ENCODE data around the gene COL13A1. TPM values are rescaled to one million over a fixed set of nuclear protein-coding genes. Genes with fewer than 3 reads are reported as not detected.

Gene COL13A1
- total RNA-seq, 1 donor from 2014 or later = 1.7 TPM

DNA sequence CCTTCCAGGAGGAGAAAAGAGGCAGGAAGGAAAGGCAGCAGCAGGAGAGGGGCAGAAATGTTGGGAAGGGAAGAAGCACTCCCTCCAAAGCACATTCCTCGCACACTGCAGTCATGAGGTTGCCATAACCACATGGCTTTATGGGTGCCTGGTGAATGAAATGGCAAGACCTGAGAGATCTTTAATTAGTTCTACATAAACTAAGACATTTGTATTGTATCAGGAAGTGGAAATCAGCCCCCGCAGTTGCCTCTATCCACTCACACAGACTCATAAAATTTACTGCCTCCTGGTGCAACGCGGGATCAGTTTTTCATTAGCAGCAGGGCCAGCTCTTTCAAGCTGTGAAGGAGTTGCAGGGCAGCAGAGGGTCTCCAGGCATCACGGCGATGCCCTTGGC, 106.4 kb downstream of the COL13A1 start:
- no peak for DNase-seq

DNA sequence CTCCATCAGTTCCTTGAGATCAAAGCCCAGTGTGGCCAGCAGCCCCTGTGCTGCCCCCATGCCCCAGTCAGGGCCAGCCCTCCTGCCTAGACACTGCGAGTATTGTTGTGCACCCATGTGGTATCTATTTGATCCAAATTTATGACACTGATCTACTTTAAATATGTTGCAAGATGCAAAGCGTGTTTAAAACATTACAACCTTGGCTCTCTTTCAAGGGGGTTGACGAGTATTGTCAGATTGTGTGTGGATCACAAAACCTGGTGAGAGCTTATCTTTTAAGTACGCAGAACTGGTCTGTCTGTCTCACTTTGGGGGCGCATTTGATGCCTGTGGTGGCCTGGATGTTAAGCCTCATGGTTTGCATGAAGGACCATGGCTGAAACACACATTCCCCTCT, 108.9 kb downstream of the COL13A1 start:
- DNase-seq = no peak

DNA sequence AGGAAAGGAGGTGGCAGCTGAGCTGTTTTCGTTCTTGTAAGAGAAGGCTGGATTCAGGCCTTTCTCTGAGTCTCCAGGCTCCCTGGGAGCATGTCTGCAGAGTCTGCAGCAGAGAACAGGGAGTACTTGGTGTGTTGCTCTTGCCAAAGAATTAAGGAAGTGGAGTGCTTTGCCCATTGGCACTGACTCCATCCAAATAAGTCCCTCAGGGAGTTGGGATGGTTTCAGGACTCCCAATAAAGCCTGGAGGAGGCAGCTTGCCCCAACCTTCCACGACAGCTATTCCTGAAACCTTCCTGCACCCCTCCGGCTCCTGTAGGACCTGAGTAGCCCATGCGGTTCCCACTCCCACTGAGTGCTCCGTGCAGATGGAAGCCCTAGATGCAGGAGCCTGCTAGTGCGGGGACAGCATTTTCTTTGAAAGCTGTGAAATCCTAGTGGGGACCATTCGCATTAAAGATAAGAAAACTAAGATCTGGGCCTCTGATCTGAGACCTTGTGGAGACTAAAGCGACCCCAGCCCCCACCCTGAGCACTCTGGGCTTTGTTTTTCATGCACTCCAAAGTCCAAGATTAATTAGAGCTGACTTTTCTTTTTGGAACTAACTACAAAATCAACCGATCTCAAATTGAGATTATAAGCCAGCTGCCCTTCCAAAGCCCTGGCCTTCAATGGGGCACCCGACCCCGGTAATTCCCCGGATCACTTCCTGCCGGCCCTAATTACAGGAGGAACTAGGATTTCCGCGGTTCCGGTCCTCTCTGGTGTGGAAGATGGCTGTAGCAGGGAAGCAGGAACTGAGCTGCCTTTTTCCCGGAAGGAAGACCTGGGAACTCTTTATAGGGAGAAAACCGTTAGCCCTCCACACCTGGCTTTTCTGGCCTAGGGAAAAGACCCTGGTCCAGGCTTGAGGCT, 110.2 kb downstream of the COL13A1 start:
- DNase-seq = peak; percentile 10

DNA sequence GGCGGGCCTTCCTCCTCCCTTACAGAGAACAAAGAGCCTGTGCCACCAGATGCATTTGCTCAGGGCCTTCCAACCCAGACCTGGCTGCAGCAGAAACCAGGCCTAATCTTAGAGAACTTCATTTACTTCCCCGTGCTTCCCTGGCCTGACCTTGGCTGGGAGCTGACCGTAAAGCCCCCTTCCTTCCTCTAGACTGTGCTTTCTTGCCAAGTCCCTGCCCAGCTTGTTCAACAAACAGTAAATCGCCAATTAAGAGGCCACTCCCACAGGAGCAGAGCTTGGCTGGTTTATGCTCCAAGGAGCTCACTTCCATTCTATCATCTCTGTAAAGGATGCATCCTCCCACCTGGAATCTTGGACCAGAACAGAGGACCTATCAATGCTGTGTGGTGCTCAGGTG, 110.9 kb downstream of the COL13A1 start:
- no peak for DNase-seq

DNA sequence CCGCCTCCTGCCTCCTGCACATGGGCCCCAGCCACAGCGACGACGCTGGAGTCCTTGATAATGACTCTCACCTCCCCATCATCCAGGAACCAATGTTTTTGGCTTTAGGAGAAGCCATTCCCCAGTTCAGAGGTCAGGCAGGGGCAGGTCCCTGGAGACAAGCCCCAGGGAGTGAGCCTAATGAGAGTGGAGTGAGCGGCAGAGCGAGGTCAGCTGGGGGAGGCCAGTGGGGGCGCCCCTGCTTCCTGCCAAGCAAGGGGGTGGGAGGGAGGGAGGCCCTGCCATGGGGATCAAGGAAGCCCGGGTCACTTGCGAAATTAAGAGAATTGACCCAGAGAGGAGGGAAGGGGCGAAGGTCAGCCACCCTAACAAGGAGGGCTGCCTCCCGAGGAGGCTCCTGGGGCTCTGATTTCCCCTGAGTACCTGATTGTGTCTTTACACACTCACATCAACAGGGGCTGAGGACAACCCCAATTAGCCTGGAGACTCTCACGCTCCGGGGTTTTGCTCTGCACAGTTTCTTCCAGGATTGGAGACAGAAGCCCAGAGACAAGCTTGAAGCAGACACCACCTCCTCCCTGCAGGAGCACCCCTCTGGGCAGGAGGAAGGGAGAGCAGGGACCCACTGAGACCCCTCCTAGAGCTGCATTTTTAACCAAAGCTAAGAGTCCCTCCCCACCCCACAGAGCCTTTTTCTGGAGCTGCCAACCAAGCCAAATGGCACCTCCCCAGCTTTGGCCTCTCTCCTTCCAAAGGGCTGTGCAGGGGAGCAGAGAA, 112.1 kb downstream of the COL13A1 start:
- DNase-seq = no peak

DNA sequence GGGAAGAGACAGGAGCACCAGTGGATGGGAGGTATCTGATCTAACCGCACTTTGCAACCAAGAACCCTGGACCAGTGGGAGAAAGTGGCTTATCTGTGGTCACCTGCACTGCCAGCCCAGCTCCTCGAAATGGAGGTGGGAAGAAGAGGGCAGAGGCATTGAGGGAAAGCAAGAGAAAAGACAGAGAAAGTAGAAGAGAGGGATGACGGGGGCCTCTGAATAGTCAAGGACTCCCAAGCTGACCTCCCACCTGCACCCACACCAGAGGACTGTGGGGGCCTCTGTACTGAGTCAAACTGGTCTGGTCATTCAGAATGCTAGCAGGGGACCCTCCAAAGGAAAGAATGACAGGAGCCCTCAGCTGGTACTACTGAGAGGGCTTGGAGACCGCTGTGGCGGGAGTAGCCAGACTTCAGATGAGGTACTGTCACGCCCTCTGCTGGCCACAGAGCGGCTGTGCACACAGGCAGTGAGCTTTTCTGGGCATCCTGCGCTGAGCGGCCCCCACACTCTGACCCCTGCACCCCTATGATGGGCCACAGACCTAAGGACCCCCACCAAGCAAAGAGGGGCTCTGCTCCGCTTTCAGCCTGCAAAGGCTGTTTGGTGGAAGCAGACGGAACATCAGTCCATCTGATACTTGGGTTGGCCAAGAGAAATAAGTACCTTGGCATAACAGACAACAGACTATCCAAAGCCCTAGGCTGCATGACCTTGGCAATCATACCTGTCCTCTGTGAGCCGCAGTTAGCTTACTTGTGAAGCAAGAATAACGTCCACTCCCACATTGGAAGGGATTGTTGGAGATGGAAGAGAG, 112.9 kb downstream of the COL13A1 start:
- no peak for DNase-seq

DNA sequence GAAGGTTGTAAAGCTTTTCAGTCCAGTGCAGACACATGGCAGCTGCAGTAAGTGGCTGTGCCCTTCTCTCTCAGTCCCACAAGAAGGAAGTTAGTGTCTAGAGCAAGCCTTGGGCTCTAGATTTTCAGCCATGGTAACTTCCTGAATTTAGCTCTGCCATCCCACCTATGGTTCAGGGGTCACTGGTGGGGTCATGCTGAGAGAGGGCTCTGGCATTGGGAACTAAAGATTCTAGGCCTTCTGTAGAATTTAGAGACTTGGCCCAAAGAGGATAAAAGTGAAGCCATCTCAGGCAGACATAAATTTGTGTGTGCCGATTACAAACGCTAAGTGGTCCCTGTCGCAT, 113.5 kb downstream of the COL13A1 start:
- no peak for DNase-seq

DNA sequence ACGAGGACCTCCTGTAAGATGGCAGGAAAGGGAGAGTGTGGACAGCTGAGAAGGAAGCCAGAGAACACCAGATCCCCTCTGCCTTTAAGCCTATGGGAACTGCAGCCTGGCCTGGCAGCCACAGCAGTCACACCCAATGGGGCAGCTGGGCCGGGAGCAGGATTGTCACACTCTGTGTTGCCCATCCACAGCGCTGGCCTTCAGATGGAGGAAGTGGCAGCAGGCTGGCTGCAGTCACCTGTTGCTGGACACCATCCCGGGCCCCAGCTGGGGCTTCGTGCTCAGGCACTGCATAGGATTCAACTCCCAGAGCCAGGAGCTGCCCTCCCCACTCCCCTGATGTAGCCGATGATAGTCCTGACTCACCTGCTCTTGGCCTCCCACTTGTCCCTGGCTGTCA, 114.4 kb downstream of the COL13A1 start:
- DNase-seq = no peak

DNA sequence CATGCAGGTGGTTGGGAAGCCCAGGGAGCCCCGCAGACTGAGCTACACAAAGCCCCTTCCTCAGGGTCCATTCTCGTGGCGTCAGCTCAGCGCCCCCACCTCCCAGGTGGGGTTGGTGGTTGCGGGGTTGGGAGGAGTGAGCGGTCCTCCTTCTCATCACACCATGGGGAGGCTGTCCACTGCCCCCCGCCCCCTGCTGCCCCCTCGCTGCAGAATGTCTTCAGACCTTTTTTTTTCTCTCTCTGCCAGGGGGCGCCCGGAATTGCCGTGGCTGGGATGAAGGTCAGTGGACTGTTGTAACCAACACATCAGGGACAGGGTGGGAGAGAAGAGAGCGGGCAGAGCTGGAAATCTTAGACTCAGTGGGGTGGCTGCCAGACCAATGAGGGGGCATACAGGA, 116.3 kb downstream of the COL13A1 start:
- DNase-seq = no peak

DNA sequence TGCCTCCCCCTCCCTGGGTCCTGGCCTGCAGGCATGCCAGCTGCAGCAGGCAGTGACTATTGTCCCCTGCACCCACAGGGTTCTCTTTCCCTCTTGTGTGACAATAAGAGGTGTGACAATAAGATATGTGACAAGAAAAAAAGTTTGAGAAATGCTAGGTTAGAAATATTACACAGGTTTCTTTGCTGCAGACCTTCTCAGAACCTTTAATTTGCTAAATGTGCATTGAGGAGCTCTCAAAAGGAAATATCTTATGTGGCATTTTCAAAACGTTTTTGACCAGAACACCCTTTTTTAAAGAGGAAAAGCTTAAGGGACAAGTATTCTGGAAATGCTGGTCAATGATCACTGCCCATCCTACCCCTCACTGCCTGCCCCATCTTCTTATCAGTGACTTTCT, 117.5 kb downstream of the COL13A1 start:
- no peak for DNase-seq

DNA sequence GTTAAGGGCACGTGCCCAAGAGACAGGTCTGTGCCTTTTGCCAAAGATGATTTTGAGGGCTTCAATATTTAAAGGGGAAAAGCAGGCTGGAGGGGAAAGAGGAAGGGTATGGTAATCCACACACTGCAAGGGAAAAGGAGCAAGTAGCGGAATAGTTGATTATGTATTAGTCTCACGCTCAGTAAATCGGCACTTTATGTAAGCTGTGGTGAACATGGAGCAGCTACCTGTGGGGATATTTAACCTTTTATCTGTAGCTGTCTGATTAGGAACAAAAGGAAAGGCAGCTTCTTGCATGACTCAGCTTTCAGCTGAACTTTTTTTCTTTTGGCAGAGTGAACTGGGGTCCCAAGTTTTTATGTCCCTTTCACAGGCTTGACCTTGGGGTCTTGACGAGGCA, 123.4 kb downstream of the COL13A1 start:
- no peak for DNase-seq

DNA sequence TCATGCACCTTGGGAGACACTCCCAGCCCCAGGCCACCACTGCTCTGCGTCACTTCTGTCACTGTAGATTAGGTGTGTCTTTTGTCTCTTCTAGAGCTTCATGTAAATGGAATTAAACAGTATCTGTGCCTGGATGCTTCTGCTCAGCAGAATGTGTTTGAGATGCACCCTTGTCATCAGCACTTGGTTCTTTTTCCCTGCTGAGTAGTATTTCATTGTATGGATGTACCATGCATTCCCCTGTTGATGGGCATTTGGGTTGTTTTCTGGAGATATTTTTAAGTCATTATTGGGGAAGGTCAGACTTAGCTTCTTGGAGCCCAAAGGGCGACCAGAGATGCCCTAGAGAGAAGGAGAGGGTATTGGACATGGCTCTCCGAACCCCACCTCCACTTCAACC, 126.6 kb downstream of the COL13A1 start:
- DNase-seq = no peak

DNA sequence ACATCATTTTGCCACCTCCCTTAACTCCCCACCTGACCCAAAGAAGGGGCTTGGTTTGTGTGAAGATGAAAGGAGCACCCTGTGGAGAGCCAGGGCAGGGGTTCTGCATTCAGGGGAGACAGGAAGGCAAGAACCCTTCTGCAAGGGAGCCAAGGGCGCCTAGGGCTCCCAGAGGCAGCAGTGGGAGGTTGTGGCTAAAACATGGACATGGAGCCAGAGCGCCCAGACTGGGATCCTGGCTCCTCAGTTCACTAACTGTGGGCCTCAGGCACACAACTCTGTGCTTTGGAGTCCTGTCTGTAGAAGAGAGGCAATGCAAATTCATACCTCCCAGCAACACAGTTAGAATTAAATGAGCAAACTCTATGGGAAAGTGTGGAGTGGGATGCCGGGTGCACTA, 127.9 kb downstream of the COL13A1 start:
- no peak for DNase-seq

DNA sequence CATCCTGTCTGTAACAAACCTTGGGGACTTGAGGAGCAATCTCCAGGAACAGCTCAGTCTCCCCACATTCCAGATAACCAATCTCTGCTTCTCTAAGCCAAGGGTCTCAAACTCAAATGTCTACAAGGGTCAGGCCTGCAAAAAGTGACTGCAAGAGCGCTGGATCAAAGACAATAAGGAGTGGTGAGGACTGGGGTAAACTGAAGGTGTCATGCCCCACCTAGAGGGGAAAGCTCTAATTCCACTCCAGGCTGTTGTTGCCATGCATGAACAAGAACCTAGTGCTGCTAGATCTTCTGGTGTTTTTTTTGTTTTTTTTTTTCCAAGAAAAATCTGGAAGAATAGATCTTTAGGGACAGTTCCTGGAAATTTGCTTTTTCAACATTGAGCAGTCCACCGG, 133.1 kb downstream of the COL13A1 start:
- DNase-seq = no peak

DNA sequence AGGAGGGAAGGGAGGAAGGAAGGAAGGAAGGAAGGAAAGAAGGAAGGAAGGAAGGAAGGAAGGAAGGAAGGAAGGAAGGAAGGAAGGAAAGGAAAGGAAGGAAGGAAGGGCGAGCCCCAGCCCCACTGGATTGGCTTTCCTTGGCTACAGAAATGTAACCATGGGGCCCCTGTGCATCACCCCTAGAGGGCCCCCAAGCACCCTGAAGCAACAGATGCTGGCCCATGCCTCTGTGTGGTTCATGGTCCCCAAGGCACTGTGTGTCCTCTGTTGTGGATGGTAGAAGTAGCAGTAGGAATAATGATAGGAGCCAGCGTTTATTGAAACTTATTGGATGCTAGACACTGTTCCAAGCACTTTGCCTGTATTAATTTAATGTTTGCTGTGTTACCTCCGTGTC, 134.4 kb downstream of the COL13A1 start:
- DNase-seq = no peak

DNA sequence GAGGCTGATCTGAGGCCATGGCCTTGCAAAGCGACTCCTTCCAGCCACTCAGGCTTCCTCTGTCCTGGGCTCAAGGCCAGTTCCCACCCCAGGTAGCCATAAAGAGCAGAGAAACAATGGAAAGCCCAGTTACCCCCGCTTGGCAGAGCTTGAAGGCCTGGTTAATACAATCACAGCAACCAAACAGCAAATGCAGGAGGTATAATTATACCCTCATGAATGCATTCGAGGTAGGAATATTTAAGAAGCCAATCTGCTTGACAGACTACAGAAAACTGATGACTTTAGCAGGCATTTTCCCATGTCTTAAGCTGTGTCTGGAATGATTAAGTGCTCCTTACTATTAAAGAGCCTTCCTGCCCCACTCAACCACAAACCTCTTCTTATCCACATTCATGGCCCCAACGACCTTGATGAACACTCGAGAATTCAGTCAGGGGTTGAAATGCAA, 136.9 kb downstream of the COL13A1 start:
- no peak for DNase-seq

DNA sequence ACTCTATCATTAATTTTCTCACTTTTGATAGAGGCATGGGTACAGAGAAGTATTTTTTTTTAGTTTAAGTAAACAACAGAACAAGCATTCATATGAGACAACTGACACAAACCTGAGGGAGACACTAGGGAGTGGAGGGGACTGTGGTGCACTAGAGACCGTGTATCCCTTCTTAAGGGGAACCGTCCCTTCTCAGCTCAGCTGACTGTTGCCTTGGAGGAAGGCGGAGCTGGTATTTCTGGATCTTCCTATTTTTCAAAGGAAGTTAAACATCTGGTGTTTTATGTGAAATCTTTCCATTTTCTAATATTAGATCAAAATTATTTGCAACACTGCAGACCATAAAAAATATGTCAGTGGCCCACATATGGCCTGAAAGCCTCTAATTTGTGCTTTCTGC, 137.4 kb downstream of the COL13A1 start:
- DNase-seq = no peak

DNA sequence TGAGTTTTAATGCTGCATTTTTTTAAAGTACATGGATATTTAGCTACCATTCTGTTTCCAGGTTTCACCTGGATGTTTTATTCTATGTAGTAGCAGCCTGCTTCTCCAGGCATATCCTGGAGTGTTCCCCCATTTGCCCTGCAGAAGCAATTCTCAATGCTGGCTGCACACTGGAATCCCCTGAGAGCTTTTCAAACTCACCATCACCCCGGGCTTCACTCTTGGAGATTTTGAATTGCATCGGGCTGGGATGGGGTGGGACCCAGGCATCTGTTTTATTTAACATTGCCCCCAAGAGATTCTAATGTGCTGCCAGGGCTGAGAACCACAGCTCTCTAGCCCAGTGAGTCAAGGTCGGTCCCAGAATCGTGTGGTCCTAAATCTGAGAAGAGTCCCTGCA, 137.8 kb downstream of the COL13A1 start:
- no peak for DNase-seq

DNA sequence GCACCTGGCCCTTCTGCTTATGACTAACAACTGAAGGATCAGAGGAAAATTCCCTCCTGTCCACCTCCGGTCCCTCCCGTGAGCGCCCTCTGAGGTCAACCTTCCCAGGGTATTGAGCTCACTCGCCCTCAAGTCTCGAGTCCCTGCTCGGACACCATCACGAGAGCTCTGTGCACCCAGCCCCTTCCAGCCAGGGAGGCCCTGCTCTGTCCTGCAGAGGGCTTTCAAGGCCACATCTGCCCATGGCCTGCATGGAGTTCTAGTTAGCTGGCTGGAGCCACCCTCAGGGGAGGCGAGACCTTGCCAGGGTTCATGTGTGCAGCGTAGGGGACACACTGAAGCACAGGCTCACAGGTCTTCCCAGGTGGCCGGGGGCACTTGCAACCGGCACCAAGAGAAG, 140.0 kb downstream of the COL13A1 start:
- no peak for DNase-seq

DNA sequence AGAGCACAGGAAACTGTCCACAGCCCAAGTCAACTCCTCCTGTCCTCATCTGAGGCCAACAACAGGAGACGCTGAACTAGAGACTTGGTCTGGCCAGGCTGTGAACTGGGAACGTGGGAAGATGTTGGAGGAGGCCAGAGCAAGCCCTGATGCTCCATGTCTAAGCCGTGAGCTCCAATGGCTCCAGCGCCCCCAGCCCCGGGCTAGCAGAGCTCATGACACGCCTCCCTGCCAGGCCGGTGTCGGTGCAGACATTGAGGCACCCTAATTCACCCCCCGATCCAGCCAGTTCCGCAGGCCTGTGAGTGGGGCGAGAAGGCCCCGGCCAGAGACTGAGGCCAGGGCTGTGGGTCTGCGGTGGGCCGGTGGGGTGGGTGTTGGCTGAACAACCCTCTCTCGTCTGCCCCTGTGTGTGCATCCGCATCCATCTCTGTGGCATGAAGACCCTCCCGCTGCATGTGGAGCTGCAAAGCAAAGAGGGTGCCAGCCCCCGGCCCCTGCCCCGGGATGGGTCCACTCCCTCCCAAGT, 141.7 kb downstream of the COL13A1 start:
- DNase-seq = no peak

DNA sequence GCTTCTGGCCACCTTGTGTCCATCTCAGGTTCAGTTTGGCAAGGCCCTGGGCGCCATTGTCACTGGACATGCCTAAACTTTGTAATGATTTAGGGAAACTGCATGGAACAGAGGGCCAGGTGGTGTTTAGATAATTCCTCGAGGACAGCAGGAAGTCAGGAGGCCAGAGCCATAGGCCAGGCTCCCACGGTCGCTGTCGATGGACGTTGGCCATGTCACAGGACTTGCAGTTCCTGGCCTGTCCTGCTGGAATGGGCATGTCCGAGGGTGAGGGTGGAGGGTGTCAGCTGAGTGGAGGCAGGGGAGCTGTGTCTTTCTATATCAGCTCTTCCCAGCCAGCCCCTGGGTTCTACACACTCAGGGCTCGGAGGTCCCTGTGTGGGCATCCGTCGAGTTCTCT, 143.1 kb downstream of the COL13A1 start:
- no peak for DNase-seq

DNA sequence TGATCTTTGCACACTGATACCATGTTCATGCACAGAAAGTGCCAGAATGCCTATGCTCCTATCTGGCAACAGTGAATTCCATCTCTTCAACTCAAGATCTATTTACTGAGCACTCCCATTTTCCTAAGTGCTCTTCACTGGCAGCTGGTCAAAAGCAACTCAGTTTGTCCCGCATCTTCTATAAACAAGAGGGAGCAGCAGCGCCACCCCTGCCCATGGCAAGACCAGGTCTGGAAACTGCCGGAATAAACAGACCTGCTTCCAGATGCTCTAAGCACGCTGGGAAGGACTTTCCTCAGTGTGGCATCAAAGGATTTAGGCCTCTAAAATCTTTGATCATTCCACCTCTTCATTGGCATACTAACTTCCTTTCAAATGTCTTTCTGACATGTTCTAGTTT, 146.6 kb downstream of the COL13A1 start:
- no peak for DNase-seq

DNA sequence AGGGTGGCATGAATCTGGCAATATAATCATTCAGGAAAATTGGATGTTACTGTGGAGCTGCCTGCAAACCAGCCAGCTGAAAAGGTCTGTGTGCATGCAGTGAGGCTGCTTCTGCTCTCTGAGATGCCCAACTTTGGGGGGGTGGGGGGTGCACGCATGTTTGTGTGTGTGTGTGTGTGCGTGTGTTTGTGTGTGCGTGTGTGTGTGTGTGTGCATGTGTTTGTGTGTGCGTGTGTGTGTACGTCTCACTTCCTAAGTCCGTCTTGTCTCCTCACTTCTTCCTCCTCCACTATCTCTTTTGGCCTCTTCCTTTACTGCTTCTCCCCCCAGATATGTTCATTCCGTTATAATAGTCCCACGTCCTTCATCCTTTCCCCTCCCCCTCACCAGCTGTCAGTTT, 148.1 kb downstream of the COL13A1 start:
- no peak for DNase-seq
